H9 (cell line): ENCODE results near the gene KLHDC8A. TPM values are rescaled to one million over a fixed set of nuclear protein-coding genes. Genes with fewer than 3 reads are reported as not detected.
A peak's percentile ranks its signal among the peaks of the same experiment; 100 is the strongest.

ENCODE experiments used
- DNase-seq: peaks from one replicate; pipeline ENCODE4 v3.0.0-alpha.2; 2017
- H2AFZ ChIP-seq: one replicate; pipeline ENCODE4 v1.6.1; 2013; ENCODE audit warnings: mild to moderate bottlenecking, low read length, control low read depth, moderate library complexity
- H2AK5ac ChIP-seq: 2 replicates; pipeline ENCODE4 v1.6.1; 2013; ENCODE audit warnings: low read length, control low read depth, mixed read lengths; ENCODE audit not compliant: insufficient read length
- H2BK120ac ChIP-seq: one replicate; pipeline ENCODE4 v1.6.1; 2013; ENCODE audit warnings: low read depth, mild to moderate bottlenecking, low read length, control low read depth, inconsistent platforms; ENCODE audit not compliant: poor library complexity, severe bottlenecking
- H2BK12ac ChIP-seq: 2 replicates; pipeline ENCODE4 v1.6.1; 2013; ENCODE audit warnings: low read length, control low read depth, mixed read lengths, low read depth; ENCODE audit not compliant: insufficient read length
- H2BK15ac ChIP-seq: 2 replicates; pipeline ENCODE4 v1.6.1; 2013; ENCODE audit warnings: low read depth, low read length, control low read depth
- H2BK20ac ChIP-seq: one replicate; pipeline ENCODE4 v1.6.1; 2013; ENCODE audit warnings: low read depth, mild to moderate bottlenecking, low read length, control low read depth, inconsistent platforms; ENCODE audit not compliant: poor library complexity, severe bottlenecking
- H2BK5ac ChIP-seq: 2 replicates; pipeline ENCODE4 v1.6.1; 2013; ENCODE audit warnings: low read length, control low read depth, mixed read lengths; ENCODE audit not compliant: insufficient read length
- H3K14ac ChIP-seq: 2 replicates; pipeline ENCODE4 v1.6.1; 2013; ENCODE audit warnings: low read length, control low read depth; ENCODE audit not compliant: insufficient read depth
- H3K18ac ChIP-seq: 2 replicates; pipeline ENCODE4 v1.6.1; 2013; ENCODE audit warnings: low read depth, mild to moderate bottlenecking, mixed read lengths, low read length, control low read depth; ENCODE audit not compliant: insufficient read length
- H3K23ac ChIP-seq: 2 replicates; pipeline ENCODE4 v1.6.1; 2013; ENCODE audit warnings: low read length, control low read depth, mixed read lengths, low read depth; ENCODE audit not compliant: insufficient read length
- H3K23me2 ChIP-seq: 2 replicates; pipeline ENCODE4 v1.6.1; 2013; ENCODE audit warnings: low read depth, mild to moderate bottlenecking, mixed read lengths, low read length, control low read depth; ENCODE audit not compliant: insufficient read length, poor library complexity, severe bottlenecking
- H3K27ac ChIP-seq: 2 replicates; pipeline ENCODE4 v1.5.1; 2013; ENCODE audit warnings: low read length, control low read depth, mixed read lengths, low read depth; ENCODE audit not compliant: insufficient read length
- H3K27me3 ChIP-seq: 2 replicates; pipeline ENCODE4 v1.6.1; 2013; ENCODE audit warnings: low read length, control low read depth, inconsistent platforms; ENCODE audit not compliant: insufficient read depth
- H3K4ac ChIP-seq: 2 replicates; pipeline ENCODE4 v1.6.1; 2013; ENCODE audit warnings: low read depth, mild to moderate bottlenecking, control low read depth, inconsistent platforms, low read length, moderate library complexity
- H3K4me1 ChIP-seq: 2 replicates; pipeline ENCODE4 v1.6.1; 2013; ENCODE audit warnings: low read length, control low read depth, inconsistent platforms; ENCODE audit not compliant: insufficient read depth
- H3K4me2 ChIP-seq: 2 replicates; pipeline ENCODE4 v1.6.1; 2013; ENCODE audit warnings: low read length, control low read depth, mixed read lengths; ENCODE audit not compliant: insufficient read length, insufficient read depth
- H3K56ac ChIP-seq: 2 replicates; pipeline ENCODE4 v1.6.1; 2013; ENCODE audit warnings: low read depth, mild to moderate bottlenecking, mixed read lengths, low read length, control low read depth; ENCODE audit not compliant: insufficient read length
- H3K79me1 ChIP-seq: 2 replicates; pipeline ENCODE4 v1.6.1; 2013; ENCODE audit warnings: low read depth, mild to moderate bottlenecking, moderate library complexity, low read length, control low read depth, inconsistent platforms; ENCODE audit not compliant: insufficient read depth, poor library complexity, severe bottlenecking
- H3K79me2 ChIP-seq: 2 replicates; pipeline ENCODE4 v1.6.1; 2013; ENCODE audit warnings: low read length, control low read depth, inconsistent platforms; ENCODE audit not compliant: insufficient read depth
- H3K9ac ChIP-seq: 2 replicates; pipeline ENCODE4 v1.6.1; 2013; ENCODE audit warnings: low read length, control low read depth, mixed read lengths; ENCODE audit not compliant: insufficient read length; ENCODE audit errors: extremely low read depth
- H3K9me3 ChIP-seq: one replicate; pipeline ENCODE4 v1.6.1; 2013; ENCODE audit warnings: low read depth, low read length, inconsistent platforms; ENCODE audit not compliant: control insufficient read depth
- H3T11ph ChIP-seq: one replicate; pipeline ENCODE4 v1.6.1; 2013; ENCODE audit warnings: mild to moderate bottlenecking, low read length, control low read depth, inconsistent platforms
- H4K20me1 ChIP-seq: one replicate; pipeline ENCODE4 v1.6.1; 2013; ENCODE audit not compliant: control insufficient read depth, insufficient read length, insufficient read depth
- H4K5ac ChIP-seq: 2 replicates; pipeline ENCODE4 v1.6.1; 2013; ENCODE audit warnings: low read depth, mild to moderate bottlenecking, mixed read lengths, low read length, control low read depth; ENCODE audit not compliant: insufficient read length
- H4K8ac ChIP-seq: replicated peaks from 2 replicates; pipeline ENCODE4 v1.6.1; 2013; ENCODE audit warnings: low read length, control low read depth, mixed read lengths, low read depth; ENCODE audit not compliant: insufficient read length
- H4K91ac ChIP-seq: 2 replicates; pipeline ENCODE4 v1.6.1; 2013; ENCODE audit warnings: low read depth, mild to moderate bottlenecking, moderate library complexity, mixed read lengths, low read length, control low read depth; ENCODE audit not compliant: insufficient read length
- H3K27ac Mint-ChIP-seq, 3 experiments: 2 replicates in 2 of 3; 3 replicates in 1 of 3; pipeline ENCODE4 v1.8.0; 2020 to 2021; ENCODE audit warnings: mixed read lengths in 3 of 3, mild to moderate bottlenecking in 1 of 3, moderate library complexity in 1 of 3
- H3K27me3 Mint-ChIP-seq: 2 replicates; pipeline ENCODE4 v1.8.0; 2021; ENCODE audit warnings: low read depth, mild to moderate bottlenecking, moderate library complexity, mixed read lengths
- H3K36me3 Mint-ChIP-seq, 3 experiments: 2 replicates in 2 of 3; 3 replicates in 1 of 3; pipeline ENCODE4 v1.8.0; 2020 to 2021; ENCODE audit warnings: low read depth in 3 of 3, mixed read lengths in 3 of 3; ENCODE audit not compliant: insufficient read depth in 1 of 3
- H3K4me1 Mint-ChIP-seq, 2 experiments: 2 replicates each; pipeline ENCODE4 v1.8.0; 2020; ENCODE audit warnings: mixed read lengths in 2 of 2
- H3K4me3 Mint-ChIP-seq, 2 experiments: 2 replicates in 1 of 2; 3 replicates in 1 of 2; pipeline ENCODE4 v1.8.0; 2020 to 2021; ENCODE audit warnings: mild to moderate bottlenecking in 2 of 2, mixed read lengths in 2 of 2, moderate library complexity in 1 of 2
- H3K9me3 Mint-ChIP-seq, 2 experiments: 2 replicates in 1 of 2; 3 replicates in 1 of 2; pipeline ENCODE4 v1.8.0; 2020; ENCODE audit warnings: mild to moderate bottlenecking in 2 of 2, mixed read lengths in 2 of 2, moderate library complexity in 1 of 2
- CTCF ChIP-seq: fragments of 200-600 bp; sonication (generic); conservative IDR thresholded peaks from 3 replicates; pipeline ENCODE4 v1.8.0; 2021; ENCODE audit warnings: antibody characterized with exemption, mild to moderate bottlenecking
- WGBS: extraction: QIAGEN DNeasy Blood & Tissue Kit; methylation state at CpG from one replicate; pipeline ENCODE4 v1.1.7; 2013; ENCODE audit warnings: missing lambda C conversion rate, low lambda C conversion rate, mixed read lengths; ENCODE audit not compliant: insufficient read length; ENCODE audit errors: extremely low coverage; 5-methylcytosine and 5-hydroxymethylcytosine counted together
- total RNA-seq: library from RNA; stranded (reverse); gene quantifications from 2 replicates; pipeline ENCODE4 v1.2.1, GENCODE V29; 2021

The KLHDC8A gene
- total RNA-seq, 1 experiment from 2014 or later = 0.96 TPM

- no peak overlapping the region for H2BK15ac ChIP-seq
- H3K14ac ChIP-seq = no peak overlapping the region; the same call in 1 of the 2 replicates
- Mint-ChIP-seq H3K4me1 (peaks cover 66 to 69% of the 10 kb centered on the region in 2 experiments), H3K4me3 (peak overlapping the region; percentile 62 to 93), H3K27ac (peak overlapping the region in 1 of 3 experiments; percentile 77; a peak in 4 of 7 replicates), H3K36me3 (peaks cover 5 to 31% (median 21%) of the 10 kb centered on the region in 3 experiments), H3K27me3 (peaks cover 8% of the 10 kb centered on the region; the same call in 1 of the 2 replicates), H3K9me3 (peaks cover 0 to 6% of the 10 kb centered on the region in 2 experiments; a peak in 2 of 5 replicates)
- no peak overlapping the region for H3K18ac ChIP-seq
- H3K56ac ChIP-seq = no peak overlapping the region
- no peak overlapping the region for H4K5ac ChIP-seq
- WGBS = no CpG with 5 or more reads among the region's 6 CpGs
- no peaks in the 10 kb centered on the region for H4K20me1 ChIP-seq
- no peak overlapping the region for H3K4ac ChIP-seq
- H3K27ac ChIP-seq = no peak overlapping the region
- no peak overlapping the region for H4K8ac ChIP-seq
- no peak overlapping the region for H3T11ph ChIP-seq
- H4K91ac ChIP-seq = no peak overlapping the region
- no peak overlapping the region for H3K9ac ChIP-seq
- no peak overlapping the region for H2BK20ac ChIP-seq
- no peak overlapping the region for H2BK120ac ChIP-seq
- peaks cover 14% of the 10 kb centered on the region for H3K23me2 ChIP-seq
- no peak overlapping the region for H2AFZ ChIP-seq
- H2BK12ac ChIP-seq = no peak overlapping the region
- DNase-seq = no peak
- H3K79me2 ChIP-seq = peaks cover 34% of the 10 kb centered on the region; the same call in 1 of the 2 replicates
- H3K4me1 ChIP-seq = peaks cover 38% of the 10 kb centered on the region
- H3K79me1 ChIP-seq = no peaks in the 10 kb centered on the region
- peak overlapping the region; percentile 35 for H3K4me2 ChIP-seq
- no peak overlapping the region for H2BK5ac ChIP-seq
- H3K23ac ChIP-seq = no peak overlapping the region
- no peaks in the 10 kb centered on the region for H3K27me3 ChIP-seq
- H3K9me3 ChIP-seq = no peaks in the 10 kb centered on the region
- H2AK5ac ChIP-seq = no peak overlapping the region
- TF ChIP-seq CTCF = no peak
These were observed 37.4 kb downstream of the KLHDC8A start for GRCh38 chr1:205319081-205320018.
